IMR-90 (cell line): ENCODE results near the gene IFNL3. TPM values are rescaled to one million over a fixed set of nuclear protein-coding genes. Genes with fewer than 3 reads are reported as not detected.

ENCODE experiments used
- ATAC-seq: fragments of 200-7000 bp; cut with Tn5 transposase; 2 replicates; pipeline ENCODE4 v1.9.1; 2020; ENCODE audit warnings: low read depth, mild to moderate bottlenecking, moderate library complexity
- BruUV-seq: library from RNA; stranded (reverse); fragments of 400-500 nt; replicated peaks from 2 replicates; lab custom pipeline; 2021; lab: Mats Ljungman, UMichigan
- CTCF ChIA-PET: fragments of 300-600 bp; formaldehyde crosslinking; extraction: SDS; loops from one replicate; lab custom pipeline; 2021; ENCODE audit warnings: antibody characterized with exemption; lab: Yijun Ruan, JAX
- POLR2A ChIA-PET: fragments of 300-600 bp; sonication (Branson Sonifier 250); formaldehyde crosslinking; loops from one replicate; lab custom pipeline; 2022; ENCODE audit warnings: antibody characterized with exemption; ENCODE audit not compliant: unreplicated experiment; lab: Charles Lee
- DNase-seq: peaks from one replicate; pipeline ENCODE4 v3.0.0; 2013
- H2AFZ ChIP-seq: replicated peaks from 2 replicates; pipeline ENCODE3; 2013; ENCODE audit warnings: low read length, mild to moderate bottlenecking; ENCODE audit not compliant: poor library complexity
- H2AK5ac ChIP-seq: 2 replicates; pipeline ENCODE4 v1.6.1; 2013; ENCODE audit warnings: low read depth, low read length, inconsistent platforms
- H2AK9ac ChIP-seq: replicated peaks from 2 replicates; pipeline ENCODE3; 2013; ENCODE audit warnings: mild to moderate bottlenecking, low read depth, low read length, moderate library complexity; ENCODE audit not compliant: poor library complexity
- H2BK120ac ChIP-seq: 2 replicates; pipeline ENCODE4 v1.6.1; 2013; ENCODE audit warnings: low read depth, low read length, inconsistent platforms
- H2BK15ac ChIP-seq: 3 replicates; pipeline ENCODE4 v1.6.1; 2013; ENCODE audit warnings: low read depth, low read length, inconsistent platforms
- H2BK20ac ChIP-seq: 2 replicates; pipeline ENCODE4 v1.6.1; 2013; ENCODE audit warnings: low read depth, mild to moderate bottlenecking, inconsistent platforms, low read length, moderate library complexity
- H2BK5ac ChIP-seq: 2 replicates; pipeline ENCODE4 v1.6.1; 2013; ENCODE audit warnings: mild to moderate bottlenecking, low read depth, low read length, inconsistent platforms; ENCODE audit not compliant: poor library complexity, severe bottlenecking
- H3K14ac ChIP-seq: replicated peaks from 2 replicates; pipeline ENCODE4 v1.6.1; 2013; ENCODE audit warnings: low read depth, low read length, inconsistent platforms
- H3K18ac ChIP-seq: 2 replicates; pipeline ENCODE4 v1.6.1; 2013; ENCODE audit warnings: low read depth, low read length, control low read depth
- H3K23ac ChIP-seq: 2 replicates; pipeline ENCODE4 v1.6.1; 2013; ENCODE audit warnings: low read depth, low read length, inconsistent platforms
- H3K27ac ChIP-seq: 2 replicates; pipeline ENCODE4 v1.5.1; 2013; ENCODE audit warnings: mild to moderate bottlenecking, control low read depth, low read length; ENCODE audit not compliant: insufficient read depth
- H3K27me3 ChIP-seq: 2 replicates; pipeline ENCODE4 v1.6.1; 2013; ENCODE audit warnings: low read length; ENCODE audit not compliant: control insufficient read depth, insufficient read depth
- H3K36me3 ChIP-seq: 2 replicates; pipeline ENCODE4 v1.6.1; 2013; ENCODE audit warnings: low read length, mixed read lengths; ENCODE audit not compliant: control insufficient read depth, insufficient read depth
- H3K4ac ChIP-seq: 2 replicates; pipeline ENCODE4 v1.6.1; 2013; ENCODE audit warnings: low read depth, low read length, inconsistent platforms
- H3K4me1 ChIP-seq: 2 replicates; pipeline ENCODE4 v1.6.1; 2013; ENCODE audit warnings: low read length, mixed read lengths; ENCODE audit not compliant: control insufficient read depth, insufficient read depth
- H3K4me2 ChIP-seq: 2 replicates; pipeline ENCODE4 v1.6.1; 2013; ENCODE audit warnings: low read depth, mild to moderate bottlenecking, control low read depth, low read length, moderate library complexity
- H3K4me3 ChIP-seq: 2 replicates; pipeline ENCODE4 v1.5.1; 2013; ENCODE audit warnings: low read depth, mild to moderate bottlenecking, control low read depth, low read length, moderate library complexity; ENCODE audit not compliant: insufficient read depth
- H3K56ac ChIP-seq: 2 replicates; pipeline ENCODE4 v1.6.1; 2013; ENCODE audit warnings: low read length, inconsistent platforms; ENCODE audit not compliant: insufficient read depth; ENCODE audit errors: extremely low read depth
- H3K79me1 ChIP-seq, 2 experiments: 2 replicates each; pipeline ENCODE4 v1.6.1; 2013; ENCODE audit warnings: low read length in 2 of 2, inconsistent platforms in 1 of 2, low read depth in 1 of 2
- H3K9ac ChIP-seq: 2 replicates; pipeline ENCODE4 v1.6.1; 2013; ENCODE audit warnings: low read depth, low read length, control low read depth
- H3K9me1 ChIP-seq: 2 replicates; pipeline ENCODE4 v1.6.1; 2013; ENCODE audit warnings: low read length, inconsistent platforms; ENCODE audit not compliant: insufficient read depth
- H3K9me3 ChIP-seq: 2 replicates; pipeline ENCODE4 v1.6.1; 2013; ENCODE audit warnings: low read length; ENCODE audit not compliant: control insufficient read depth, insufficient read depth
- H4K20me1 ChIP-seq: 2 replicates; pipeline ENCODE4 v1.6.1; 2013; ENCODE audit warnings: low read length, inconsistent platforms; ENCODE audit not compliant: insufficient read depth
- H4K5ac ChIP-seq: 2 replicates; pipeline ENCODE4 v1.6.1; 2013; ENCODE audit warnings: mild to moderate bottlenecking, low read depth, low read length, control low read depth
- H4K8ac ChIP-seq, 2 experiments: 2 replicates each; pipeline ENCODE4 v1.6.1; 2013; ENCODE audit warnings: low read depth in 2 of 2, low read length in 2 of 2, control low read depth in 1 of 2, inconsistent platforms in 1 of 2
- H4K91ac ChIP-seq: 2 replicates; pipeline ENCODE4 v1.6.1; 2013; ENCODE audit warnings: low read depth, low read length, inconsistent platforms; ENCODE audit not compliant: insufficient read depth
- CEBPB ChIP-seq: IDR thresholded peaks from 2 replicates; pipeline ENCODE4 v1.6.1; 2012; ENCODE audit warnings: low read depth, low read length, improper control_type of control experiment
- CHD1 ChIP-seq: IDR thresholded peaks from 2 replicates; pipeline ENCODE4 v1.6.1; 2012; ENCODE audit warnings: low read depth, low read length, improper control_type of control experiment
- NFE2L2 ChIP-seq: fragments of 150-350 bp; IDR thresholded peaks from 2 replicates; pipeline ENCODE4 v1.6.1; 2016; ENCODE audit warnings: low read depth, mild to moderate bottlenecking, low read length
- SMC3 ChIP-seq: fragments of 150-350 bp; IDR thresholded peaks from 2 replicates; pipeline ENCODE4 v1.6.1; 2016; ENCODE audit warnings: low read depth, mild to moderate bottlenecking, antibody characterized with exemption, low read length, moderate library complexity
- WGBS, 2 experiments: methylation state at CpG; one replicate each; pipeline versions ENCODE4 v1.1.5 to v1.1.7; 2013; ENCODE audit warnings: missing lambda C conversion rate in 2 of 2; ENCODE audit not compliant: insufficient read length in 1 of 2; ENCODE audit errors: extremely low coverage in 2 of 2; 5-methylcytosine and 5-hydroxymethylcytosine counted together
- dilution Hi-C: fragments of 300-500 bp; cut with HindIII; formaldehyde crosslinking; loops from one replicate; pipeline ENCODE4 v1.14.3; 2018; ENCODE audit warnings: low sequenced_read_pairs; ENCODE audit not compliant: unreplicated experiment
- in situ Hi-C: fragments of 300-500 bp; cut with MboI; formaldehyde crosslinking; loops from 3 replicates; pipeline ENCODE4 v1.14.3; 2019; ENCODE audit warnings: low sequenced_read_pairs, inconsistent platforms, mixed read lengths
- intact Hi-C: fragments of 100-400 bp; cut with micrococcal nuclease; formaldehyde crosslinking; loops from 2 replicates; pipeline ENCODE4 v1.10.0; 2022
- polyA plus RNA-seq, 3 experiments: library from polyadenylated mRNA; depleted of rRNA; stranded (reverse); fragments of >200 nt; gene quantifications; 2 replicates each; pipeline ENCODE4 v1.2.3, GENCODE V29; 2012; ENCODE audit warnings: low replicate concordance in 1 of 3
- total RNA-seq: library from RNA; depleted of rRNA; stranded (reverse); fragments of >200 nt; gene quantifications from 2 replicates; pipeline ENCODE4 v1.2.3, GENCODE V29; 2012
- TF ChIP-seq, protein P1 (sequence below): fragments of 150-350 bp; IDR thresholded peaks from 2 replicates; pipeline ENCODE4 v1.6.1; 2016; ENCODE audit warnings: low read depth, mild to moderate bottlenecking, low read length, moderate library complexity, borderline replicate concordance
- TF ChIP-seq, protein P2 (sequence below): fragments of 150-350 bp; IDR thresholded peaks from 2 replicates; pipeline ENCODE4 v1.6.1; 2017; ENCODE audit warnings: mild to moderate bottlenecking, antibody characterized with exemption, low read length, low read depth

The IFNL3 gene
- total and polyA plus RNA-seq, 2 of the 4 experiments (the other 2 are of a cell fraction): not detected

DNA sequence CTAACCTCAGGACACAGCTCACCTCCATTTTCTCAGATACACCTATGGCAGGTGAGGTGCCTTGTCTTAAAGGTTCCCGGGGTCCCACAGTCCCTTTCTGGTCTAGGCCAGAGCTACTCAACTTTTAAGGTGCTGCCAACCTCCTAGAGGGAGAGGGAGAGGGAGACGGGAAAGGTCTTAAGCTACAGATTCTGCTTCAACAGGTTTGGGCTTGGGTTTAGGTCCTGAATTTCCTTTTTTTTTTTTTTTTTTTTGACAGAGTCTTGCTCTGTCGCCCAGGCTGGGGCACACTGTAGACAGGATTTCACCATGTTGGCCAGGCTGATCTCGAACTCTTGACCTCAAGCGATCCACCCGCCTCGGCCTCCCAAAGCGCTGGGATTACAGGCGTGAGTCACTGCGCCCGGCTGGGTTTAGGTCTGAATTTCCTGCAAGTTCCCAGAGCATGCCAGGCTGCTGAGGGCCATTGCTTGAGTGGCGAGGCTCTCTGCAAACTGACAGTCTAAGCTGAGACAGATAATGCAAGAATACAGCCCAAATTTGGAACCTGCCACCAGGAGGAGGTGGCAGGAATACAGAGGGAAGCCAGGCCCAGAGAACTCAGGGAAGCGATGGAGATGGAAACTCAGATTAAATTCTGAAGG, 33.0 kb downstream of the IFNL3 start:
- in situ Hi-C loops: loop anchor here (25.0 kb wide), 1 partner anchor 750 kb away; no protein-coding TSS in a partner anchor
- no peak overlapping the region for H2AK9ac ChIP-seq
- BruUV-seq: no TSS peak
- no peak overlapping the region for H2AFZ ChIP-seq
- TF ChIP-seq CEBPB (no peak), NFE2L2 (no peak), CHD1 (no peak), SMC3 (no peak)
- TF ChIP-seq, protein P1, sequence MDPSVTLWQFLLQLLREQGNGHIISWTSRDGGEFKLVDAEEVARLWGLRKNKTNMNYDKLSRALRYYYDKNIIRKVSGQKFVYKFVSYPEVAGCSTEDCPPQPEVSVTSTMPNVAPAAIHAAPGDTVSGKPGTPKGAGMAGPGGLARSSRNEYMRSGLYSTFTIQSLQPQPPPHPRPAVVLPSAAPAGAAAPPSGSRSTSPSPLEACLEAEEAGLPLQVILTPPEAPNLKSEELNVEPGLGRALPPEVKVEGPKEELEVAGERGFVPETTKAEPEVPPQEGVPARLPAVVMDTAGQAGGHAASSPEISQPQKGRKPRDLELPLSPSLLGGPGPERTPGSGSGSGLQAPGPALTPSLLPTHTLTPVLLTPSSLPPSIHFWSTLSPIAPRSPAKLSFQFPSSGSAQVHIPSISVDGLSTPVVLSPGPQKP: no peak
- TF ChIP-seq, protein P2, sequence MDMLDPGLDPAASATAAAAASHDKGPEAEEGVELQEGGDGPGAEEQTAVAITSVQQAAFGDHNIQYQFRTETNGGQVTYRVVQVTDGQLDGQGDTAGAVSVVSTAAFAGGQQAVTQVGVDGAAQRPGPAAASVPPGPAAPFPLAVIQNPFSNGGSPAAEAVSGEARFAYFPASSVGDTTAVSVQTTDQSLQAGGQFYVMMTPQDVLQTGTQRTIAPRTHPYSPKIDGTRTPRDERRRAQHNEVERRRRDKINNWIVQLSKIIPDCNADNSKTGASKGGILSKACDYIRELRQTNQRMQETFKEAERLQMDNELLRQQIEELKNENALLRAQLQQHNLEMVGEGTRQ: no peak
- no peak overlapping the region for H2BK120ac ChIP-seq
- dilution Hi-C loops: no loop called here
- POLR2A ChIA-PET: no interaction called here
- no peak overlapping the region for H3K56ac ChIP-seq
- no peak overlapping the region for H2BK20ac ChIP-seq
- H3K9me1 ChIP-seq: no peaks in the 10 kb centered on the region
- H3K36me3 ChIP-seq: no peaks in the 10 kb centered on the region
- H3K18ac ChIP-seq: no peak overlapping the region
- no peak overlapping the region for H3K23ac ChIP-seq
- no peak overlapping the region for H3K27ac ChIP-seq
- H3K27me3 ChIP-seq: peaks cover 19% of the 10 kb centered on the region
- H4K8ac ChIP-seq: no peak overlapping the region
- no peaks in the 10 kb centered on the region for H4K20me1 ChIP-seq
- intact Hi-C loops: loop anchor here (2.0 to 10.0 kb wide), 2 partner anchors 73 to 117 kb away; no protein-coding TSS in a partner anchor
- no peak overlapping the region for H3K4ac ChIP-seq
- DNase-seq (no peak), ATAC-seq (no peak)
- H4K5ac ChIP-seq: no peak overlapping the region
- H2AK5ac ChIP-seq: no peak overlapping the region
- H3K14ac ChIP-seq: no peak overlapping the region
- no peak overlapping the region for H3K9ac ChIP-seq
- H3K79me1 ChIP-seq: no peaks in the 10 kb centered on the region
- CTCF ChIA-PET: interaction anchor here (0.6 kb wide), 1 partner anchor 37 kb away, joined by 5 read pairs; the partner anchor contains the start of gene IFNL4
- no peak overlapping the region for H3K4me3 ChIP-seq
- H3K4me2 ChIP-seq: no peak overlapping the region
- H2BK5ac ChIP-seq: no peak overlapping the region
- 58% methylated on average over 4 of the region's 13 CpGs; no CpG with 5 or more reads in 1 of the 2 experiments for WGBS, 2 experiments
- H3K4me1 ChIP-seq: no peaks in the 10 kb centered on the region
- H2BK15ac ChIP-seq: no peak overlapping the region
- peaks cover 5% of the 10 kb centered on the region for H3K9me3 ChIP-seq
- H4K91ac ChIP-seq: no peak overlapping the region
